Calu3 (cell line): ENCODE measurements around the gene OTC. TPM values are rescaled to one million over a fixed set of nuclear protein-coding genes. Genes with fewer than 3 reads are reported as not detected.

Source experiments
- BruUV-seq: library from RNA; stranded (reverse); fragments of 400-500 nt; replicated peaks from 2 replicates; lab custom pipeline; 2021; lab: Mats Ljungman, UMichigan
- CTCF ChIA-PET: fragments of 300-600 bp; sonication (Branson Sonifier 250); formaldehyde crosslinking; loops from one replicate; lab custom pipeline; 2022; ENCODE audit warnings: antibody characterized with exemption; lab: Charles Lee
- DNase-seq: peaks from one replicate; pipeline ENCODE4 v3.0.0; 2022
- H3K27ac Mint-ChIP-seq: one replicate; pipeline ENCODE4 v1.8.0; 2022; ENCODE audit warnings: mixed read lengths; ENCODE audit not compliant: unreplicated experiment
- H3K27me3 Mint-ChIP-seq: one replicate; pipeline ENCODE4 v1.8.0; 2022; ENCODE audit warnings: mixed read lengths; ENCODE audit not compliant: unreplicated experiment
- H3K36me3 Mint-ChIP-seq: one replicate; pipeline ENCODE4 v1.8.0; 2022; ENCODE audit warnings: mild to moderate bottlenecking, moderate library complexity, mixed read lengths; ENCODE audit not compliant: insufficient read depth, unreplicated experiment
- H3K4me1 Mint-ChIP-seq: one replicate; pipeline ENCODE4 v1.8.0; 2022; ENCODE audit warnings: mild to moderate bottlenecking, low read depth, mixed read lengths; ENCODE audit not compliant: unreplicated experiment
- H3K4me3 Mint-ChIP-seq: one replicate; pipeline ENCODE4 v1.8.0; 2022; ENCODE audit warnings: mild to moderate bottlenecking, low read depth, moderate library complexity, mixed read lengths; ENCODE audit not compliant: unreplicated experiment
- H3K9me3 Mint-ChIP-seq: one replicate; pipeline ENCODE4 v1.8.0; 2022; ENCODE audit warnings: low read depth, mixed read lengths; ENCODE audit not compliant: unreplicated experiment
- intact Hi-C: fragments of 100-400 bp; cut with micrococcal nuclease; formaldehyde crosslinking; loops from one replicate; pipeline ENCODE4 v1.10.0; 2022; ENCODE audit not compliant: unreplicated experiment
- total RNA-seq: library from RNA; stranded (reverse); gene quantifications from 2 replicates; pipeline ENCODE4 v1.2.3, GENCODE V29; 2022
- TF ChIP-seq, protein P1 (sequence below): fragments of 200-600 bp; IDR thresholded peaks from one replicate; pipeline ENCODE4 v1.8.0; 2022; ENCODE audit warnings: antibody characterized with exemption; ENCODE audit not compliant: unreplicated experiment

The OTC gene
- total RNA-seq, 1 experiment from 2014 or later, result not detected

DNA sequence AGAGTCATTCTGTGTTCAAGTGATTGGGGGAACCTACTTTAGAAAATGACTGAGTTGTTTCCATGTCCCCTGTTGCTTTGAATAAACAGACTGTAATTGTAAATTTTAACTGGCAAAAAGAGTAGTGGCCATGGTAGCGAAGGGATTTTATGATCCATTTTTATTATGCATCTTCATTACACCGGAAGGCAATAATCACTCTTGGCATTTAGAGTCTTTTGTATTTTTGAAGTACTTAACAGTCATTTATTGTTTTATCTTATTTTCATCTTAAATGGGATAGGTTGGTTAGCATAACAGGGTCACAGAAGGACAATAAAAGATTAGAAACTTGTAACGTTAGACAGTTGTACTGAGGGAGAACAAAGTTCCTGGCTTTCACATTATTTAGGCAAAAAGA is 11.0 kb upstream of the OTC start:
- H3K27me3 Mint-ChIP-seq, result no peaks in the 10 kb centered on the region
- no peak overlapping the region for H3K27ac Mint-ChIP-seq
- H3K9me3 Mint-ChIP-seq, result no peaks in the 10 kb centered on the region
- TF ChIP-seq, protein P1, sequence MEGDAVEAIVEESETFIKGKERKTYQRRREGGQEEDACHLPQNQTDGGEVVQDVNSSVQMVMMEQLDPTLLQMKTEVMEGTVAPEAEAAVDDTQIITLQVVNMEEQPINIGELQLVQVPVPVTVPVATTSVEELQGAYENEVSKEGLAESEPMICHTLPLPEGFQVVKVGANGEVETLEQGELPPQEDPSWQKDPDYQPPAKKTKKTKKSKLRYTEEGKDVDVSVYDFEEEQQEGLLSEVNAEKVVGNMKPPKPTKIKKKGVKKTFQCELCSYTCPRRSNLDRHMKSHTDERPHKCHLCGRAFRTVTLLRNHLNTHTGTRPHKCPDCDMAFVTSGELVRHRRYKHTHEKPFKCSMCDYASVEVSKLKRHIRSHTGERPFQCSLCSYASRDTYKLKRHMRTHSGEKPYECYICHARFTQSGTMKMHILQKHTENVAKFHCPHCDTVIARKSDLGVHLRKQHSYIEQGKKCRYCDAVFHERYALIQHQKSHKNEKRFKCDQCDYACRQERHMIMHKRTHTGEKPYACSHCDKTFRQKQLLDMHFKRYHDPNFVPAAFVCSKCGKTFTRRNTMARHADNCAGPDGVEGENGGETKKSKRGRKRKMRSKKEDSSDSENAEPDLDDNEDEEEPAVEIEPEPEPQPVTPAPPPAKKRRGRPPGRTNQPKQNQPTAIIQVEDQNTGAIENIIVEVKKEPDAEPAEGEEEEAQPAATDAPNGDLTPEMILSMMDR, result no peak
- intact Hi-C loops, result no loop called here
- no peak for DNase-seq
- no peak overlapping the region for H3K4me3 Mint-ChIP-seq
- H3K4me1 Mint-ChIP-seq, result no peaks in the 10 kb centered on the region
- no peaks in the 10 kb centered on the region for H3K36me3 Mint-ChIP-seq
- CTCF ChIA-PET, result no interaction called here
- BruUV-seq, result no TSS peak

DNA sequence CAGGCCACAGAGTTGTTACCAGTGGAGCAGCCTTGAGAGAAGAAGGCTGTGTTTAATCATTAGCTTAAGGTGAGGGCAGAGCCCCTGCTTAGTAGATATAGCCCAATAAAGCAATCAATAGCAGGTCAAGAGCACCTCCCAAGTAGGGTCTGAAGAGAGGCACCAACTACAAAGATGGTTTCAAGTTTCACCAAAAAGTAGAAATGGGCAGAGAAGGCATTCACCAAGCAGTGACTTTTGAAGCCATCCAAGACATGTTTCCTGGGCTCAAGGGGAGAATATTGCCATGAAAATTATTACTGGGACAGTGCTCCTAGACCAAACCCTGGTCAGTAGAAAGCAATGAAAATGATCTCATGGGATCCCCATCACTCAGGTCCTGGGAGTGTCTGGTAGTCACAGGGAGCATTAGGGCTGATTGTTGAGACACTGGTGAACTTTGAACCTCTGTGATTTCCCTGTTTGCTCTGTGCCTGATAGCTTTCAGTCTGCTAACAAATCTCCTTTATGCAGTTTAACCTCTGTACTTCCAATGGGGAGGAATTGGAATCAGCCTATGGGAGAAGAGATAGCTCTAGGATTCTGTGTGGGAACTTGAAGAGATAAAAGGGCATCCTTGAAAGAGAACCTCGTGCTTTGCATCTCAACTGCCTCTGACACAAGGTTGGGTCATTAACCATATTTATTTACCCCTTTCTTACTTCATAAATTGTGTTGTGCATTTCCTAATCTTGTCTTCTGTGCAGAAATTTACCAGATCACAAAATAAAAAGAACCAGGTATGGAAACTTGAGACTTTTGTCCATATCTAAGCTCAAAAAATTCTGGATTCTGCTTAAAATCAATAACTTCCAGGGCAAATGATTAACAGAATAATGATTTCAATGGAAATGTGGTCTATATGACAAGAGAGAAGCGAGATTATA is 9.3 kb upstream of the OTC start:
- intact Hi-C loops, result no loop called here
- no peak overlapping the region for H3K4me3 Mint-ChIP-seq
- H3K36me3 Mint-ChIP-seq, result no peaks in the 10 kb centered on the region
- TF ChIP-seq, protein P1, result no peak
- no peaks in the 10 kb centered on the region for H3K4me1 Mint-ChIP-seq
- H3K9me3 Mint-ChIP-seq, result no peaks in the 10 kb centered on the region
- no peak for DNase-seq
- no peak overlapping the region for H3K27ac Mint-ChIP-seq
- BruUV-seq, result no TSS peak
- CTCF ChIA-PET, result interaction anchor here (0.6 to 1.1 kb wide), 3 partner anchors 16 to 1541 kb away, joined by 3 to 4 read pairs (median 4); partner anchors contain the start of gene RPGR
- H3K27me3 Mint-ChIP-seq, result no peaks in the 10 kb centered on the region

DNA sequence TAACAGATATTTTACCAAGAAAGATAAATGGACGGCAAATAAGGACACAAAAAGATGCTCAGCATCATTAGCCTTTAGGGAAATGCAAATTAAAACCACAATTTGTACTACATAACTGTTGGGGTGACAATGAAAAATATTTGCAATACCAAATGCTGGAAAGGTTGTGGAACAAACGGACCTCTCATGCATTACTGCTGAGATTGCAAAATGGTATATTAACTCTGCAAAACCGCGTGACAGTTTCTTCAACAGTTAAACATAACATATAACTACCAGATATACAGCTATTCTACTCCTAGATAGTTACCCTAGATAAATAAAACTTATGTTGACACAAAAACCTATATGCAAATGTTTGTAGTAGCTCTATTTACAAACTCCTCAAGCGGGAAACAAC is 6.3 kb upstream of the OTC start:
- Mint-ChIP-seq H3K36me3 (no peaks in the 10 kb centered on the region), H3K4me3 (no peak overlapping the region), H3K4me1 (no peaks in the 10 kb centered on the region), H3K9me3 (no peaks in the 10 kb centered on the region), H3K27me3 (peaks cover 25% of the 10 kb centered on the region), H3K27ac (no peak overlapping the region)
- BruUV-seq, result no TSS peak
- TF ChIP-seq, protein P1, result no peak
- DNase-seq, result no peak
- intact Hi-C loops, result no loop called here
- CTCF ChIA-PET, result no interaction called here

DNA sequence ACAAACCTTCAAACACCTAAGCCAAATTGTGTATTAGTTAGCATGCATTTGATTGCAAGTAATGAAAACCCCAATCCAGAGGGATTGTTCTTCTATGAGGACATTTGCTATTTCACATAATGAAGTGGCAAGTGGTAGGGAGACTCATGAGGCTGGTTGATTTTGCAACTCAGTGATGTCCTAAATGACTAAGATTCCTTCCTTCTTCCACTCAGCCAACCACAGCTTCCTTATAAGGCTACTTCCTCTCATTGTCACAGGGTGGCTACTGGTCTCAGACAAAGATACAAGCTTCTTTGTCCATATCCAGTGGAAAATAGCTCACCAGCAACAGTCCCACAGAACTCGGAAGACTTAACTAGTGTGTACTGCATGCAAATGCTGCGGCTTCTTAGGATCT is 5.3 kb upstream of the OTC start:
- intact Hi-C loops, result no loop called here
- CTCF ChIA-PET, result interaction anchor here (0.8 kb wide), 1 partner anchor 20 kb away, joined by 3 read pairs; the partner anchor contains the start of gene RPGR
- H3K4me3 Mint-ChIP-seq, result no peak overlapping the region

More for the DNA sequence above, 5.3 kb upstream of the OTC start:
- no peak overlapping the region for H3K27ac Mint-ChIP-seq
- TF ChIP-seq, protein P1, result no peak
- peak; percentile 4 for DNase-seq
- no TSS peak for BruUV-seq
- no peaks in the 10 kb centered on the region for H3K36me3 Mint-ChIP-seq
- H3K4me1 Mint-ChIP-seq, result no peaks in the 10 kb centered on the region
- peaks cover 25% of the 10 kb centered on the region for H3K27me3 Mint-ChIP-seq
- no peaks in the 10 kb centered on the region for H3K9me3 Mint-ChIP-seq
